ENCODE data around the gene PPM1L.

Gene PPM1L

GRCh38 chr3:160779040-160779439, 23.0 kb downstream of the PPM1L start:
- TF ChIP-seq CTCF (IDR thresholded peaks at IDR 0.05; ENCODE audit: insufficient read depth, low read length, poor library complexity, severe bottlenecking) = no peak
- no peak for DNase-seq (ENCODE audit: extremely low read depth, insufficient read length)
- Histone ChIP-seq H3K27me3 (replicated peaks; ENCODE audit: control insufficient read depth, insufficient read depth, low read length) (no peaks in the 10 kb centered on the region), H3K36me3 (ENCODE audit: control insufficient read depth, insufficient read depth, low read length) (no peaks in the 10 kb centered on the region), H3K4me3 (replicated peaks; ENCODE audit: low read depth, low read length) (no peak overlapping the region)

- Histone ChIP-seq H3K36me3 (ENCODE audit: control insufficient read depth, insufficient read depth, low read length) (no peaks in the 10 kb centered on the region), H3K27me3 (replicated peaks; ENCODE audit: control insufficient read depth, insufficient read depth, low read length) (no peaks in the 10 kb centered on the region), H3K4me3 (replicated peaks; ENCODE audit: low read depth, low read length) (no peak overlapping the region)
- TF ChIP-seq CTCF (IDR thresholded peaks at IDR 0.05; ENCODE audit: insufficient read depth, low read length, poor library complexity, severe bottlenecking) = no peak
- DNase-seq (ENCODE audit: extremely low read depth, insufficient read length) = no peak
These were observed 24.2 kb downstream of the PPM1L start for GRCh38 chr3:160780245-160780644.

- no peak for DNase-seq (ENCODE audit: extremely low read depth, insufficient read length)
- TF ChIP-seq CTCF (IDR thresholded peaks at IDR 0.05; ENCODE audit: insufficient read depth, low read length, poor library complexity, severe bottlenecking) = no peak
- no peaks in the 10 kb centered on the region for H3K27me3 ChIP-seq (replicated peaks; ENCODE audit: control insufficient read depth, insufficient read depth, low read length)
- no peak overlapping the region for H3K4me3 ChIP-seq (replicated peaks; ENCODE audit: low read depth, low read length)
- H3K36me3 ChIP-seq (ENCODE audit: control insufficient read depth, insufficient read depth, low read length) = no peaks in the 10 kb centered on the region
These were observed 25.4 kb downstream of the PPM1L start for GRCh38 chr3:160781402-160781801.

GRCh38 chr3:160781863-160782262, 25.8 kb downstream of the PPM1L start:
- Histone ChIP-seq H3K27me3 (replicated peaks; ENCODE audit: control insufficient read depth, insufficient read depth, low read length) (no peaks in the 10 kb centered on the region), H3K4me3 (replicated peaks; ENCODE audit: low read depth, low read length) (no peak overlapping the region), H3K36me3 (ENCODE audit: control insufficient read depth, insufficient read depth, low read length) (no peaks in the 10 kb centered on the region)
- no peak for DNase-seq (ENCODE audit: extremely low read depth, insufficient read length)
- no peak for TF ChIP-seq CTCF (IDR thresholded peaks at IDR 0.05; ENCODE audit: insufficient read depth, low read length, poor library complexity, severe bottlenecking)

GRCh38 chr3:160784853-160785252, 28.8 kb downstream of the PPM1L start:
- Histone ChIP-seq H3K4me3 (replicated peaks; ENCODE audit: low read depth, low read length) (no peak overlapping the region), H3K36me3 (ENCODE audit: control insufficient read depth, insufficient read depth, low read length) (no peaks in the 10 kb centered on the region), H3K27me3 (replicated peaks; ENCODE audit: control insufficient read depth, insufficient read depth, low read length) (no peaks in the 10 kb centered on the region)
- no peak for DNase-seq (ENCODE audit: extremely low read depth, insufficient read length)
- no peak for TF ChIP-seq CTCF (IDR thresholded peaks at IDR 0.05; ENCODE audit: insufficient read depth, low read length, poor library complexity, severe bottlenecking)

- no peak for TF ChIP-seq CTCF (IDR thresholded peaks at IDR 0.05; ENCODE audit: insufficient read depth, low read length, poor library complexity, severe bottlenecking)
- Histone ChIP-seq H3K36me3 (ENCODE audit: control insufficient read depth, insufficient read depth, low read length) (no peaks in the 10 kb centered on the region), H3K27me3 (replicated peaks; ENCODE audit: control insufficient read depth, insufficient read depth, low read length) (no peaks in the 10 kb centered on the region; the same call in 1 of the 2 replicates), H3K4me3 (replicated peaks; ENCODE audit: low read depth, low read length) (no peak overlapping the region)
- DNase-seq (ENCODE audit: extremely low read depth, insufficient read length) = no peak
These were observed 34.7 kb downstream of the PPM1L start for GRCh38 chr3:160790726-160791125.
